ENCODE measurements around the gene MYLK2.

Gene MYLK2

GRCh38 chr20:31872406-31872805, 53.2 kb downstream of the MYLK2 start:
- DNase-seq (ENCODE audit: low spot score): no peak

- no peak for DNase-seq (ENCODE audit: low spot score)
Observed at GRCh38 chr20:31875671-31876070, 56.5 kb downstream of the MYLK2 start.

GRCh38 chr20:31877684-31878083, 58.5 kb downstream of the MYLK2 start:
- DNase-seq (ENCODE audit: low spot score): no peak

- DNase-seq (ENCODE audit: low spot score): peak; percentile 84
Observed at GRCh38 chr20:31879143-31879987, 60.2 kb downstream of the MYLK2 start.

GRCh38 chr20:31881945-31882344, 62.8 kb downstream of the MYLK2 start:
- DNase-seq (ENCODE audit: low spot score): no peak

- DNase-seq (ENCODE audit: low spot score): no peak
Observed at GRCh38 chr20:31883829-31884228, 64.7 kb downstream of the MYLK2 start.
